Subcutaneous adipose tissue (tissue), 4 donors: ENCODE results near the gene RUNX2. TPM values are rescaled to one million over a fixed set of nuclear protein-coding genes. Genes with fewer than 3 reads are reported as not detected.

Experiments used
- total RNA-seq, 4 donors: library from RNA; depleted of rRNA; stranded (reverse); fragments of >200 nt; gene quantifications; one replicate each; pipeline ENCODE4 v1.1.0, GENCODE V29; 2016
- TF ChIP-seq, protein P1 (sequence below): fragments of 450-650 bp; IDR thresholded peaks from one replicate; pipeline ENCODE4 v1.5.1; 2016; ENCODE audit warnings: low read depth, mild to moderate bottlenecking, control low read depth, antibody characterized with exemption, moderate library complexity

The RUNX2 gene
- total RNA-seq, 4 donors from 2014 or later, result 1.3 to 4.6 (median 2.6) TPM

DNA sequence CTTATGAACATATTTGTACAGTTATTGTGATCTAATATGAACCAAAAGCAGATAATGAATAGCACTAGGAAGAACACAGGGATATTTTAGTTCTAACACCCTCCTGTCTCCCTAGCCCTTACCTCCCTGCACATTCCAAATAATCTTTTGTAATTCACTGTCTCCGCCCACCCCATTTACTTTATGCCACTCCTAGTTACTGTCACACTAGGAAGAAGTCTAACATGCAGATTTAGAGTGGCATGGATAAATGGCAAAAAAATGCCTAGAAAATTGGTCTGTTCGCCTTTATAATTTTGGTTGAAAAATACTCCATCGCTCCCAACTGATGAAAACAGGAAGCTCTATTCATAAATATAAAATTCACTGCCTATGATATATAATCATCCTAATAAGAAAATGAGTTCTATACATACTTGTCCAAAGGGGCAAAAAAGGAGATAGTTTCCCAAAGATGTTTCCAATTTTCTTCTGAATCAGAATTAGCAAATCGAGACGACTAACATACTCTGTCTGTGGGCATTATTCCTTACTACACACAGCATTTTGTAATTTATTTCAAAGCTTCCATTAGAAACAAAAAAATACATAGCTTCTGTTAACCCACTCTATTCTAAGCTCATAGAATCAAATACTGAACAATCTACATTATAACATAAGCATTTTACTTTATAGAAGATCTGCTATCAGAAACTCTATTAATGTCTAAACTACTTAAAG is 1.3 kb upstream of the RUNX2 start:
- TF ChIP-seq, protein P1, sequence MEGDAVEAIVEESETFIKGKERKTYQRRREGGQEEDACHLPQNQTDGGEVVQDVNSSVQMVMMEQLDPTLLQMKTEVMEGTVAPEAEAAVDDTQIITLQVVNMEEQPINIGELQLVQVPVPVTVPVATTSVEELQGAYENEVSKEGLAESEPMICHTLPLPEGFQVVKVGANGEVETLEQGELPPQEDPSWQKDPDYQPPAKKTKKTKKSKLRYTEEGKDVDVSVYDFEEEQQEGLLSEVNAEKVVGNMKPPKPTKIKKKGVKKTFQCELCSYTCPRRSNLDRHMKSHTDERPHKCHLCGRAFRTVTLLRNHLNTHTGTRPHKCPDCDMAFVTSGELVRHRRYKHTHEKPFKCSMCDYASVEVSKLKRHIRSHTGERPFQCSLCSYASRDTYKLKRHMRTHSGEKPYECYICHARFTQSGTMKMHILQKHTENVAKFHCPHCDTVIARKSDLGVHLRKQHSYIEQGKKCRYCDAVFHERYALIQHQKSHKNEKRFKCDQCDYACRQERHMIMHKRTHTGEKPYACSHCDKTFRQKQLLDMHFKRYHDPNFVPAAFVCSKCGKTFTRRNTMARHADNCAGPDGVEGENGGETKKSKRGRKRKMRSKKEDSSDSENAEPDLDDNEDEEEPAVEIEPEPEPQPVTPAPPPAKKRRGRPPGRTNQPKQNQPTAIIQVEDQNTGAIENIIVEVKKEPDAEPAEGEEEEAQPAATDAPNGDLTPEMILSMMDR, result no peak

DNA sequence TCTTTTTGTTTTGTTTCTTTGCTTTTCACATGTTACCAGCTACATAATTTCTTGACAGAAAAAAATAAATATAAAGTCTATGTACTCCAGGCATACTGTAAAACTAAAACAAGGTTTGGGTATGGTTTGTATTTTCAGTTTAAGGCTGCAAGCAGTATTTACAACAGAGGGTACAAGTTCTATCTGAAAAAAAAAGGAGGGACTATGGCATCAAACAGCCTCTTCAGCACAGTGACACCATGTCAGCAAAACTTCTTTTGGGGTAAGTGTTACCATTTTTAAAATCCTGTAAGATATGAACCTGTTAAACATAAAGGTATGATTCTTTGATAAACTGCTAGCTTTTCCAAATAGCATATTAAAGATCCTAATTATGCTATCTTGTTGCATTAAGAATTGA is 393 bp downstream of the RUNX2 start:
- TF ChIP-seq, protein P1, result no peak

DNA sequence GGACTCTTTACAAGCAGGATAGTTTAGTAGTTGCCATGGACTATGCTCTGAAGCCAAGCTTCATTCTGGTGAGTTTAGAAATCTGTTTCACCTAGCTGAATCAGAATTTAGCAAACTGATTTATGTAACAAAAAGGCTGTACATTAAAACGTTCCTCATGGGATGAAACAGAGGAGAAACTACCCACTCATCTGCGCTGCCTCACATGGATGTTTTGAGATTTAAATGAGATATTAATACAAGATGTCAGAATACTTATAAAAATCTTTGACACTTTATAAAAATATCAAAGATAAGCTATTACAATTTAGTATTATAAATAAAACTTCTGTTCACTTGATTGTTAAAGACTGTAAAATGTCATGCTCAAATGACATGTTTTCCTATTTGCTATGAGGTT is 16.8 kb downstream of the RUNX2 start:
- TF ChIP-seq, protein P1, result no peak

DNA sequence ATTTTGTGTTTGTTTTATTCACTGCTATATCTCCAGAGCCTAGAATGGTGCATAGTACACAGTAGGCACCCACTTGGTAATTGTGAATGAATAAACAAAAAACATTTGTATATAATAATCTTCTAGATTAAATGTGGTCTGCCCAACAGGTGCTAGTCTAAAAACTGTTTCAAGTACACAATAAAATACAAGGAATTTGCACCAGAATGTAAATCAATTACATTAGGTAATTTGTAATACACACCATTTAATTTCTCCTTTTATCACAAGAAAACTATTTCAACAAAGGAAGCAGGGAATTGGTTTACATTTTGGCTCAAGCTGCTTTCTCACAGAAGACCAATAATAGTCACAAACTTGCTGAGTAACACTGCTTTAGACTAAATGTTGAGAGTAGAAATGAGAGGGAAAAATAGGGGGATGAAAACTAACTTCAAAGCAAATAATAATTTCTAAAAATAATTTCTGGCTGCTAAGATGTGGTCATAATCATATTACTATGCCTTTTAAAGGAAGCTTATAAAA is 22.1 kb downstream of the RUNX2 start:
- TF ChIP-seq, protein P1, result no peak

DNA sequence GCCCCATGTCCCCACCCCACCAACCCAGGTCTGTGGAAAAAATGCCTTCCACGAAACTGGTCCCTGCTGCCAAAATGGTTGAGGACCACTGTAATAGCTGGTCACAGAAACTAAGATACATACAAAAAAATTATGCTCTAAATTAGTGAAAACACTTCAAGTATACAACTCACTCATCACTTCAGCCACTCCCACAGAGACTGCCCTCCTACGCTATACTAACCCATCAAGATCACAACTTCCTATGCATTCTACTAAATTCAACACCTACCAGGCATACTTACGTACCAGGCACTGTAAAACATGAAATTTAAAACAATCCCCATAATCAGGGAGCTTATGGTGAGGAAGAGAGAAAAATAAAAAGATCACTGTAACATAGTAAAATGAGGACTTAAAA is 22.9 kb downstream of the RUNX2 start:
- TF ChIP-seq, protein P1, result no peak

DNA sequence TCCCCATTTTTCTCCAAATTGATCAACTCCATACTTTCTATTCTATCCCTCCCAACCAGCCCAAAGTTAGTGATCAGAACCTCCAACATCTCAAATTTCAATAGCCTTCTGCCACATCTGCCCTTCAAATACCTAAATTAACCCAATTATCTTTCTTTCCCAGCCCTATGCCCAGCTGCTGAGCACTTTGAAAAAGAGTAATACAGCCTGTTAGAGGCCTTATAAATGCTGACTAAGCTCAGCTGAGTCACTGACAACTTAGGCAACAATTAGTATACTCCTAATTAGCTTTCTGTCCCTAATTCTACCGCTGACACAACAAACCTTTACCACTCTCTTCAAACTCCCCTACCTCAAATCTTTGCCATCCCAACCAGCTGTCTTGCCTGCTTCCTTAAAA is 23.5 kb downstream of the RUNX2 start:
- TF ChIP-seq, protein P1, result no peak

DNA sequence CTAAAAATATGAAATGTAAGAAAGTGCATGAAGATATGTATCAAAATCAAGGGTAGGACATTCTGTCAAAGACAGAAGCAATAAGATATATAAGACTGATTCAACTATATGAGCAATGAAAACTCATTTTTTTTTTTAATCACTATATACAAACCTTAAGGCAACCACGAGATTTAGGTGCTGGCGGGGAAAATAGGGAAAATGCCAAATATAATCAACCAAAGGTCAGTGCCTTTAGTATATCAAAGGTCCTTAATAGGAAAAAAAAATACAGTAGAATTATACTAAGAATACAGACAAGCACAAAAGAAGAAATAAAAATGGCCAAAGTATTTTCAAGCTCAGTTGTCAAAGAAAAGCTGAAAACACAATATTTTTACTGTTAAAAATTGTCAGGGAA is 25.5 kb downstream of the RUNX2 start:
- TF ChIP-seq, protein P1, result no peak
